HepG2 (cell line): Measurements from ENCODE around the gene TTLL4. TPM values are rescaled to one million over a fixed set of nuclear protein-coding genes. Genes with fewer than 3 reads are reported as not detected.

ENCODE experiments used
- ATAC-seq: fragments of 200-7000 bp; cut with Tn5 transposase; 3 replicates; pipeline ENCODE4 v1.9.1; 2020; ENCODE audit warnings: mild to moderate bottlenecking, moderate library complexity
- BruUV-seq: library from RNA; stranded (reverse); fragments of 400-500 nt; replicated peaks from 2 replicates; lab custom pipeline; 2021; lab: Mats Ljungman, UMichigan
- CTCF ChIA-PET: fragments of 300-600 bp; formaldehyde crosslinking; extraction: SDS; loops from one replicate; lab custom pipeline; 2021; ENCODE audit warnings: low total read pairs, inconsistent platforms, low intra/inter-chr PET ratio; lab: Yijun Ruan, JAX
- POLR2A ChIA-PET: fragments of 350-600 bp; sonication (Branson Sonifier 250); formaldehyde crosslinking; loops from one replicate; lab custom pipeline; 2020; ENCODE audit warnings: antibody characterized with exemption, inconsistent platforms; lab: Yijun Ruan, JAX
- DNase-seq: peaks from one replicate; pipeline ENCODE4 v3.0.0-alpha.2; 2015; ENCODE audit warnings: low spot score
- FAIRE-seq: peaks from 3 replicates; lab custom pipeline; 2011; peaks lifted over from hg19 to GRCh38; lab: Jason Lieb, UNC
- H2AFZ ChIP-seq: one replicate; pipeline ENCODE4 v1.6.1; 2011; ENCODE audit warnings: low read length, inconsistent platforms
- H3K27ac ChIP-seq: fragments of 300-600 bp; 3 replicates; pipeline ENCODE4 v1.8.0; 2011; ENCODE audit warnings: mixed run types, mild to moderate bottlenecking, mixed read lengths, low read length, inconsistent platforms; ENCODE audit not compliant: insufficient read depth; ENCODE audit errors: extremely low read length
- H3K27me3 ChIP-seq, 2 experiments: fragments of 200-600 bp in 1 of 2; 2 replicates in 1 of 2; 3 replicates in 1 of 2; pipeline versions ENCODE4 v1.6.0 to v1.8.0; 2011; ENCODE audit warnings: low read length in 2 of 2, mild to moderate bottlenecking in 2 of 2, moderate library complexity in 2 of 2, inconsistent platforms in 1 of 2; ENCODE audit not compliant: insufficient read depth in 2 of 2, control insufficient read depth in 1 of 2
- H3K36me3 ChIP-seq, 2 experiments: fragments of 200-600 bp in 1 of 2; replicated peaks in 1 of 2; 2 replicates in 1 of 2; 3 replicates in 1 of 2; pipeline versions ENCODE4 v1.5.1 to v1.8.0; 2011; ENCODE audit warnings: low read length in 2 of 2, inconsistent platforms in 1 of 2; ENCODE audit not compliant: insufficient read depth in 2 of 2, control insufficient read depth in 1 of 2
- H3K4me1 ChIP-seq: 2 replicates; pipeline ENCODE4 v1.5.1; 2012; ENCODE audit warnings: low read length, inconsistent platforms; ENCODE audit not compliant: insufficient read depth
- H3K4me2 ChIP-seq: 2 replicates; pipeline ENCODE4 v1.6.0; 2011; ENCODE audit warnings: low read depth, low read length, inconsistent platforms
- H3K4me3 ChIP-seq, 3 experiments: fragments of 200-600 bp in 1 of 3; sonication (generic), shearing (Covaris generic) in 1 of 3; replicated peaks in 1 of 3; 2 replicates each; pipeline ENCODE4 v1.5.1; 2011 to 2016; ENCODE audit warnings: low read length in 3 of 3, inconsistent platforms in 2 of 3, low read depth in 2 of 3, mild to moderate bottlenecking in 2 of 3, control low read depth in 1 of 3, mixed read lengths in 1 of 3; ENCODE audit not compliant: insufficient read depth in 1 of 3
- H3K79me2 ChIP-seq: one replicate; pipeline ENCODE4 v1.6.1; 2011; ENCODE audit warnings: low read length, inconsistent platforms; ENCODE audit not compliant: insufficient read depth
- H3K9ac ChIP-seq: 2 replicates; pipeline ENCODE4 v1.6.0; 2011; ENCODE audit warnings: mild to moderate bottlenecking, low read depth, low read length, inconsistent platforms; ENCODE audit not compliant: insufficient read depth
- H3K9me3 ChIP-seq: 2 replicates; pipeline ENCODE4 v1.5.1; 2012; ENCODE audit warnings: mild to moderate bottlenecking, low read length
- H4K20me1 ChIP-seq: 2 replicates; pipeline ENCODE4 v1.6.0; 2011; ENCODE audit warnings: inconsistent platforms, mild to moderate bottlenecking, low read length, moderate library complexity; ENCODE audit not compliant: insufficient read depth
- CCAR2 ChIP-seq: fragments of 200-400 bp; formaldehyde crosslinking; optimal IDR thresholded peaks from 2 replicates; pipeline ENCODE3; 2018; ENCODE audit warnings: low read depth, mild to moderate bottlenecking, low read length, moderate library complexity
- SKIL ChIP-seq: sonication (generic); formaldehyde crosslinking; IDR thresholded peaks from 2 replicates; pipeline ENCODE4 v1.8.0; 2022; ENCODE audit warnings: missing genetic modification reagents, mild to moderate bottlenecking, moderate library complexity, borderline replicate concordance
- ZIK1 ChIP-seq: sonication (generic); formaldehyde crosslinking; IDR thresholded peaks from 2 replicates; pipeline ENCODE4 v1.5.0; 2020; ENCODE audit warnings: mild to moderate bottlenecking, low read depth, missing genetic modification reagents, borderline replicate concordance
- ZNF318 ChIP-seq: sonication (generic); formaldehyde crosslinking; IDR thresholded peaks from 2 replicates; pipeline ENCODE4 v1.4.0; 2020; ENCODE audit warnings: mild to moderate bottlenecking, missing genetic modification reagents
- WGBS: methylation state at CpG from one replicate; pipeline ENCODE4 v1.1.6; 2017; ENCODE audit warnings: low lambda C conversion rate; 5-methylcytosine and 5-hydroxymethylcytosine counted together
- in situ Hi-C: cut with HindIII; loops from 2 replicates; pipeline ENCODE4 v1.10.0; 2017; ENCODE audit warnings: low pct_unique_long_range_greater_than_20kb; ENCODE audit not compliant: extremely low pct_ligation_motif_present
- intact Hi-C: fragments of 100-400 bp; cut with micrococcal nuclease; formaldehyde crosslinking; loops from one replicate; pipeline ENCODE4 v1.10.0; 2022; ENCODE audit not compliant: unreplicated experiment
- polyA plus RNA-seq, 8 experiments: library from polyadenylated mRNA; depleted of rRNA in 3 of 8; stranded (reverse) in 7 of 8; unstranded in 1 of 8; fragments of >200 nt; fragmentation: Illumina TruSeq in 4 of 8; extraction: Trizol in 4 of 8; gene quantifications; 2 replicates each; pipeline versions ENCODE4 v1.2.1 to v1.2.3, GENCODE V29; 2011 to 2016; ENCODE audit warnings: low read depth in 4 of 8, missing spikeins in 1 of 8, mixed read lengths in 1 of 8; ENCODE audit not compliant: insufficient read depth in 1 of 8
- total RNA-seq, 5 experiments: library from RNA; depleted of rRNA; stranded (reverse); fragments of >200 nt; fragmentation: Illumina TruSeq; extraction: Trizol; gene quantifications; 2 replicates each; pipeline ENCODE4 v1.2.3, GENCODE V29; 2016; ENCODE audit warnings: low read depth in 1 of 5

TTLL4 gene
- total and polyA plus RNA-seq, 2 of the 13 experiments (the other 11 are each of a cell fraction or from before 2014, with no cell fraction given), result 77.5 to 84.6 TPM

GRCh38 chr2:218701806-218702205 is 8.8 kb upstream of the TTLL4 start:
- Histone ChIP-seq H3K4me1 (peaks cover 8% of the 10 kb centered on the region; the same call in 1 of the 2 replicates), H3K9me3 (no peaks in the 10 kb centered on the region), H2AFZ (no peak overlapping the region), H3K27ac (no peak overlapping the region), H3K79me2 (no peaks in the 10 kb centered on the region), H4K20me1 (no peaks in the 10 kb centered on the region), H3K4me2 (no peak overlapping the region), H3K9ac (no peak overlapping the region), H3K4me3 (no peak overlapping the region), H3K27me3 (no peaks in the 10 kb centered on the region), H3K36me3 (peaks cover 2 to 6% of the 10 kb centered on the region in 2 experiments; a peak in 3 of 5 replicates)
- in situ Hi-C loops, result no loop called here
- BruUV-seq, result no TSS peak
- ATAC-seq, result no peak
- ChIA-PET CTCF (no interaction called here), POLR2A (no interaction called here)
- intact Hi-C loops, result no loop called here
- 96% methylated on average over 2 of the region's 2 CpGs for WGBS
- DNase-seq, result no peak
- TF ChIP-seq ZNF318, result no peak
- TF ChIP-seq ZIK1, result no peak
- TF ChIP-seq CCAR2, result no peak
- TF ChIP-seq SKIL (CRISPR knock-in tag), result no peak
- no peak for FAIRE-seq
